Neural crest cell (in vitro differentiated cells): Measurements from ENCODE around the gene PVALB. TPM values are rescaled to one million over a fixed set of nuclear protein-coding genes. Genes with fewer than 3 reads are reported as not detected.

Experiments
- DNase-seq: peaks from one replicate; pipeline ENCODE4 v3.0.0; 2021; ENCODE audit warnings: low read depth, mixed read lengths, low spot score
- H3K27ac Mint-ChIP-seq: one replicate; pipeline ENCODE4 v1.8.0; 2021; ENCODE audit warnings: mild to moderate bottlenecking, mixed read lengths; ENCODE audit not compliant: unreplicated experiment
- H3K27me3 Mint-ChIP-seq: 2 replicates; pipeline ENCODE4 v1.8.0; 2021; ENCODE audit warnings: low read depth, mild to moderate bottlenecking, mixed read lengths
- H3K36me3 Mint-ChIP-seq: 2 replicates; pipeline ENCODE4 v1.8.0; 2021; ENCODE audit warnings: low read depth, mild to moderate bottlenecking, mixed read lengths
- H3K4me1 Mint-ChIP-seq: 2 replicates; pipeline ENCODE4 v1.8.0; 2021; ENCODE audit warnings: mixed read lengths
- H3K4me3 Mint-ChIP-seq: one replicate; pipeline ENCODE4 v1.8.0; 2021; ENCODE audit warnings: mild to moderate bottlenecking, mixed read lengths
- H3K9me3 Mint-ChIP-seq: 2 replicates; pipeline ENCODE4 v1.8.0; 2021; ENCODE audit warnings: mixed read lengths
- CTCF ChIP-seq: fragments of 200-600 bp; sonication (generic); conservative IDR thresholded peaks from 2 replicates; pipeline ENCODE4 v1.5.0; 2021; ENCODE audit warnings: antibody characterized with exemption, mild to moderate bottlenecking
- total RNA-seq: library from RNA; stranded (reverse); gene quantifications from 2 replicates; pipeline ENCODE4 v1.2.1, GENCODE V29; 2021

PVALB gene
- total RNA-seq, 1 donor from 2014 or later, result 0.68 TPM

- H3K9me3 Mint-ChIP-seq, result peaks cover 5% of the 10 kb centered on the region
- peaks cover 2% of the 10 kb centered on the region for H3K27me3 Mint-ChIP-seq
- TF ChIP-seq CTCF, result no peak
- H3K4me1 Mint-ChIP-seq, result peaks cover 42% of the 10 kb centered on the region
- H3K27ac Mint-ChIP-seq, result no peak overlapping the region
- peak overlapping the region; percentile 7 for H3K4me3 Mint-ChIP-seq
- DNase-seq, result no peak
- H3K36me3 Mint-ChIP-seq, result peaks cover 5% of the 10 kb centered on the region
Observed at GRCh38 chr22:36772451-36772850, 44.4 kb downstream of the PVALB start.

DNA sequence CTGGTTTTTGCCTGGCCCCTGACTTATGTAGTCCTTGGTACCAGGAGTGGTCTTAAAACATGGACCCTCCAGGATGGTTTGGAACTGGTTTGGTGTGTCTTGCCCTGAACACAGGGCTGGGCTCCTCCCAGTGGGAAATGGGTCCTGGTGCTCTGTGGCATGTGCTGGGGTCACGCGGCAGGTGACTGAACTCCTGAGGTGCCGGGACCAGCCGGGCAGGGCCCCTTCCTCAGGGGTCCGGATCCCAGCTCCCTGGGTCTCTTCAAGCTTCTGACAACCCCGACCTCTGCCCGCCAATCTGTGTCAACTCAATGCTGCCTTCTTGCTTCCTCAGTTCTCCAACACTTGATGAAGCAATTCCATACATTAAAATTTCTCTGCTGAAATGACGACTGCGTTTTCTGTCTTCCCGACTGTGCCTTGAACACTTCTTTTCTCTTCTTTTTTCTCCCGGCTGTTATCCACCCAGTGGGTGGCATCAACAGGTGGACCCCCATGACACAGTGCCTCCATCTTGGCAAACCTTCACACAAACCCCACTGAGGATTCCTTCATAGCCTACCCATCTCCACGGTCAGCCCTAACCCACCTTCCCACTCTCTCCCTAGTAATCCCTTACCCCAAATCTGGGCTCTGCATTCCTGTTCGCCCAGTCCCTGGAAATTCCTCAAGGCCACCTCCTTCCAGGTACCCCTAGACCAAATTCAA, 45.3 kb downstream of the PVALB start:
- no peak for TF ChIP-seq CTCF
- Mint-ChIP-seq H3K4me1 (peaks cover 38% of the 10 kb centered on the region), H3K27me3 (peaks cover 2% of the 10 kb centered on the region), H3K27ac (no peak overlapping the region), H3K4me3 (peak overlapping the region; percentile 7), H3K9me3 (peaks cover 3% of the 10 kb centered on the region), H3K36me3 (peaks cover 4% of the 10 kb centered on the region)
- DNase-seq, result no peak

- H3K4me1 Mint-ChIP-seq, result peaks cover 31% of the 10 kb centered on the region
- DNase-seq, result no peak
- no peaks in the 10 kb centered on the region for H3K27me3 Mint-ChIP-seq
- no peak for TF ChIP-seq CTCF
- H3K9me3 Mint-ChIP-seq, result no peaks in the 10 kb centered on the region
- H3K4me3 Mint-ChIP-seq, result no peak overlapping the region
- H3K36me3 Mint-ChIP-seq, result peaks cover 2% of the 10 kb centered on the region
- H3K27ac Mint-ChIP-seq, result no peak overlapping the region
Observed at GRCh38 chr22:36770513-36771231, 46.2 kb downstream of the PVALB start.

DNA sequence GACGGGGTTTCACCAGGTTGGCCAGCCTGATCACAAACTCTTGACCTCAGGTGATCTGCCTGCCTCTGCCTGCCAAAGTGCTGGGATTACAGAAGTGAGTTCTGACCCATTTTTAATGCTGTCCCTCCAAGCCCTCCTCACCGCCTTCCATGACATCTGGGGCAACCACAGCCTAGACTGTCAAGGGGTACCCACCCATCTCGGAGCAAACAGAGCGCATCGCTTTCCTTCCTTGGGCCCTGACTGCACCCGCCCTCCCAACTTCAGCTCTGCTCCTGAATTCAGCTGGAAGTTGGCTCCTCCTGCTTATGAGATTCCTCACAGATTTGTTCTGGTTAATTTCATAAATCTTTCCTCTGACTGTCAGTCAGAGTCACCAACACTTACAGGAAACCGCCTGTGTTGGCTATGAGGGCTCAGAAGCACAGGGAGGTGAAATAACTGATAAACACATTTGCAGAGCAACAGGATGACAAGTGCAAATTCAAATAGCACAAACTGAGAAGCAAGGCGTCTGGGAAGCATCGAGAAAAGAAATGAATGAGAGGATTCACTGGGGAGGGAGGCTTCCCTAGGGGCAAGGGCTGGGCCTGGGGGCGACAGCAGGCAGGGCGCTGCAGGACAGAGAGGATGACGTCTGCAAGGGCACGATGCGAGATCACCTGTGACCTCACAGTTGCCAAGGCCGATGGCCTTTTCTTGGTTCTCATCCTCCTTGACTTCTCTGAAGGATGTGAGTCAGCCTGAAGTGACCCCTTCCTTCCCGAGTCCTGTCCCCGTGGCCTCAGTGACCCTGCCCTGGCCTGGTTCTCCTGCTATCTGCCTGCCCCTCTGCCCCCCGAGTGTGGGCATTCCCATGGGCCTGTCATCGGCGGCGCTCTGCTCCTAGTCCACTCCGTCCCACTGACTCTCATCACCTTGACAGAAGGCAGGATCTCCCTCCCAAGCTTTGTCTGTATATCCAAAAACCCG, 47.0 kb downstream of the PVALB start:
- Mint-ChIP-seq H3K9me3 (no peaks in the 10 kb centered on the region), H3K4me1 (peaks cover 24% of the 10 kb centered on the region), H3K27ac (peak overlapping the region; percentile 63), H3K27me3 (no peaks in the 10 kb centered on the region), H3K36me3 (peaks cover 2% of the 10 kb centered on the region), H3K4me3 (peak overlapping the region; percentile 17)
- no peak for TF ChIP-seq CTCF
- no peak for DNase-seq

DNA sequence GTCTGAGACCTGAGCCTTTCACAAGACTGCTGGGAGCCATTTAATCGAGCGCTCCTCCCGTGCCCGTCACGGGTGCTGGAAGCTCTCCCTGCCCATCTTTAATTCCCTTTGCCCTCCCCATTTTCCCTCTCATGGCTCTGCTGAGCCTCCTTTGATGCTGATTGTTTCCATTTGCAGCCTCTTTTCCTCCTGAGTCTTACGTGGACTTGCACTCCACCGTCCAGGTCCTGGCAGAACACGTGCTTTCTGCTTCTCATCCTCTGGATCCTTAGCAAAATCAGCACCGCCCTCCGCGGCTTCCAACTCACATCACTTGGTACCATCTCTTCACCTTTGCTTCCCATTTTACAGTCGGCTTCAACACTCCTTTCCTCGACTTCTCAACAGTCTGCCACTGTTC, 48.2 kb downstream of the PVALB start:
- Mint-ChIP-seq H3K9me3 (no peaks in the 10 kb centered on the region), H3K4me1 (peaks cover 24% of the 10 kb centered on the region), H3K27me3 (no peaks in the 10 kb centered on the region), H3K4me3 (no peak overlapping the region), H3K27ac (no peak overlapping the region), H3K36me3 (peaks cover 5% of the 10 kb centered on the region)
- DNase-seq, result no peak
- TF ChIP-seq CTCF, result no peak
